Mesenchymal stem cell (in vitro differentiated cells and primary cell): Measurements from ENCODE around the gene DHDH.

Experiments
- DNase-seq: peaks from one replicate; pipeline ENCODE4 v3.0.0-alpha.2; 2013
- H2AFZ ChIP-seq: one replicate; pipeline ENCODE4 v1.6.1; 2013; ENCODE audit warnings: low read depth, mild to moderate bottlenecking, control low read depth, inconsistent platforms, low read length, moderate library complexity
- H2AK5ac ChIP-seq: 2 replicates; pipeline ENCODE4 v1.6.1; 2013; ENCODE audit warnings: low read length, moderate library complexity, mild to moderate bottlenecking, inconsistent platforms; ENCODE audit not compliant: severe bottlenecking
- H2BK120ac ChIP-seq: one replicate; pipeline ENCODE4 v1.6.1; 2013; ENCODE audit warnings: low read depth, mild to moderate bottlenecking, inconsistent platforms, low read length, moderate library complexity
- H2BK12ac ChIP-seq, 2 experiments: one replicate each; pipeline ENCODE4 v1.6.1; 2013; ENCODE audit warnings: inconsistent platforms in 2 of 2, low read length in 2 of 2, mild to moderate bottlenecking in 2 of 2, moderate library complexity in 2 of 2, control low read depth in 1 of 2
- H2BK15ac ChIP-seq: one replicate; pipeline ENCODE4 v1.6.1; 2013; ENCODE audit warnings: mild to moderate bottlenecking, low read depth, inconsistent platforms; ENCODE audit not compliant: poor library complexity, severe bottlenecking
- H2BK5ac ChIP-seq: 2 replicates; pipeline ENCODE4 v1.6.1; 2013; ENCODE audit warnings: low read depth, mild to moderate bottlenecking, low read length, control low read depth, inconsistent platforms; ENCODE audit not compliant: poor library complexity, severe bottlenecking
- H3K14ac ChIP-seq, 2 experiments: one replicate each; pipeline ENCODE4 v1.6.1; 2013; ENCODE audit warnings: inconsistent platforms in 2 of 2, low read length in 2 of 2, control low read depth in 1 of 2, mild to moderate bottlenecking in 1 of 2, moderate library complexity in 1 of 2
- H3K18ac ChIP-seq, 2 experiments: one replicate each; pipeline ENCODE4 v1.6.1; 2013; ENCODE audit warnings: inconsistent platforms in 2 of 2, low read length in 2 of 2, control low read depth in 1 of 2, low read depth in 1 of 2, mild to moderate bottlenecking in 1 of 2
- H3K23ac ChIP-seq, 2 experiments: one replicate each; pipeline ENCODE4 v1.6.1; 2013; ENCODE audit warnings: inconsistent platforms in 2 of 2, low read length in 2 of 2, mild to moderate bottlenecking in 2 of 2, moderate library complexity in 2 of 2, control low read depth in 1 of 2
- H3K27ac ChIP-seq: 2 replicates; pipeline ENCODE4 v1.5.1; 2013; ENCODE audit warnings: mild to moderate bottlenecking, moderate library complexity, low read length, control low read depth, inconsistent platforms; ENCODE audit not compliant: poor library complexity, severe bottlenecking
- H3K27me3 ChIP-seq, 2 experiments: 2 replicates each; pipeline versions ENCODE4 v1.6.1 to v1.7.0; 2013; ENCODE audit warnings: low read length in 2 of 2, mild to moderate bottlenecking in 2 of 2, moderate library complexity in 2 of 2, control low read depth in 1 of 2, inconsistent platforms in 1 of 2; ENCODE audit not compliant: control insufficient read depth in 1 of 2, insufficient read depth in 1 of 2
- H3K36me3 ChIP-seq, 2 experiments: 2 replicates each; pipeline versions ENCODE4 v1.6.1 to v1.7.0; 2013; ENCODE audit warnings: low read length in 2 of 2, control low read depth in 1 of 2, inconsistent platforms in 1 of 2, low read depth in 1 of 2, mild to moderate bottlenecking in 1 of 2; ENCODE audit not compliant: insufficient read depth in 2 of 2, control insufficient read depth in 1 of 2
- H3K4ac ChIP-seq, 2 experiments: one replicate each; pipeline ENCODE4 v1.6.1; 2013; ENCODE audit warnings: inconsistent platforms in 2 of 2, low read length in 2 of 2, mild to moderate bottlenecking in 2 of 2, moderate library complexity in 2 of 2, control low read depth in 1 of 2, low read depth in 1 of 2
- H3K4me1 ChIP-seq: 2 replicates; pipeline ENCODE4 v1.6.1; 2013; ENCODE audit warnings: low read depth, low read length, control low read depth; ENCODE audit not compliant: control insufficient read depth, insufficient read depth
- H3K4me2 ChIP-seq: 2 replicates; pipeline ENCODE4 v1.6.1; 2013; ENCODE audit warnings: low read length, mild to moderate bottlenecking, inconsistent platforms; ENCODE audit not compliant: poor library complexity, severe bottlenecking
- H3K4me3 ChIP-seq, 2 experiments: 2 replicates each; pipeline versions ENCODE4 v1.5.1 to v1.7.0; 2013; ENCODE audit warnings: low read length in 2 of 2, mild to moderate bottlenecking in 2 of 2, control low read depth in 1 of 2, low read depth in 1 of 2; ENCODE audit not compliant: insufficient read depth in 1 of 2
- H3K79me1 ChIP-seq: replicated peaks from 2 replicates; pipeline ENCODE4 v1.6.1; 2013; ENCODE audit warnings: mild to moderate bottlenecking, control low read depth, low read length, inconsistent platforms; ENCODE audit not compliant: poor library complexity, severe bottlenecking
- H3K9ac ChIP-seq: 2 replicates; pipeline ENCODE4 v1.7.0; 2013; ENCODE audit warnings: mild to moderate bottlenecking, low read length, moderate library complexity
- H3K9me3 ChIP-seq: 2 replicates; pipeline ENCODE4 v1.7.0; 2013; ENCODE audit warnings: mild to moderate bottlenecking, low read length; ENCODE audit not compliant: control insufficient read depth
- H4K8ac ChIP-seq: one replicate; pipeline ENCODE4 v1.6.1; 2013; ENCODE audit warnings: inconsistent platforms, mild to moderate bottlenecking, low read length, moderate library complexity
- H4K91ac ChIP-seq: one replicate; pipeline ENCODE4 v1.6.1; 2013; ENCODE audit warnings: mild to moderate bottlenecking, low read length, inconsistent platforms
- WGBS: methylation state at CpG from one replicate; pipeline ENCODE4 v1.1.7; 2013; ENCODE audit warnings: mixed read lengths; 5-methylcytosine and 5-hydroxymethylcytosine counted together

The DHDH gene

GRCh38 chr19:48958006-48958405 is 24.5 kb downstream of the DHDH start:
- H3K9ac ChIP-seq, result no peak overlapping the region
- no peak overlapping the region for H3K23ac ChIP-seq
- no peak overlapping the region for H2BK5ac ChIP-seq
- 97% methylated on average over 6 of the region's 8 CpGs for WGBS
- no peak overlapping the region for H2AFZ ChIP-seq
- no peak overlapping the region for H3K4ac ChIP-seq
- peaks cover 3% of the 10 kb centered on the region for H3K79me1 ChIP-seq
- H3K4me3 ChIP-seq, result no peak overlapping the region
- H4K91ac ChIP-seq, result no peak overlapping the region
- H3K14ac ChIP-seq, result no peak overlapping the region
- no peak overlapping the region for H2BK120ac ChIP-seq
- H3K27ac ChIP-seq, result no peak overlapping the region
- no peaks in the 10 kb centered on the region for H3K9me3 ChIP-seq
- peaks cover 39% of the 10 kb centered on the region for H3K4me1 ChIP-seq
- H3K18ac ChIP-seq, result no peak overlapping the region
- no peak overlapping the region for H2BK12ac ChIP-seq
- no peaks in the 10 kb centered on the region for H3K27me3 ChIP-seq
- no peak overlapping the region for H2BK15ac ChIP-seq
- H3K36me3 ChIP-seq, result peaks cover 42 to 45% of the 10 kb centered on the region in 2 experiments
- H3K4me2 ChIP-seq, result no peak overlapping the region
- H2AK5ac ChIP-seq, result no peak overlapping the region
- no peak for DNase-seq
- no peak overlapping the region for H4K8ac ChIP-seq

- Histone ChIP-seq H4K91ac (no peak overlapping the region), H2BK120ac (no peak overlapping the region), H3K18ac (no peak overlapping the region), H2BK5ac (no peak overlapping the region), H2BK12ac (no peak overlapping the region), H3K4ac (no peak overlapping the region), H2AK5ac (no peak overlapping the region), H3K23ac (no peak overlapping the region), H3K4me1 (peaks cover 50% of the 10 kb centered on the region), H3K27ac (no peak overlapping the region), H4K8ac (no peak overlapping the region), H3K4me3 (no peak overlapping the region), H3K9me3 (no peaks in the 10 kb centered on the region), H3K9ac (no peak overlapping the region), H3K79me1 (peaks cover 3% of the 10 kb centered on the region), H3K27me3 (no peaks in the 10 kb centered on the region), H2BK15ac (no peak overlapping the region), H3K4me2 (no peak overlapping the region), H2AFZ (no peak overlapping the region), H3K36me3 (peaks cover 42 to 45% of the 10 kb centered on the region in 2 experiments), H3K14ac (no peak overlapping the region)
- 81% methylated on average over 15 of the region's 16 CpGs for WGBS
- DNase-seq, result no peak
These were observed 26.1 kb downstream of the DHDH start for GRCh38 chr19:48959341-48960239.

GRCh38 chr19:48961051-48961649 is 27.7 kb downstream of the DHDH start:
- Histone ChIP-seq H3K79me1 (peaks cover 3% of the 10 kb centered on the region), H2BK120ac (no peak overlapping the region), H3K4me2 (no peak overlapping the region), H3K36me3 (peaks cover 42 to 43% of the 10 kb centered on the region in 2 experiments), H2AK5ac (peak overlapping the region; percentile 54), H2AFZ (no peak overlapping the region), H4K8ac (no peak overlapping the region), H3K27ac (peak overlapping the region; percentile 87), H3K9me3 (no peaks in the 10 kb centered on the region), H2BK12ac (peak overlapping the region in 1 of 2 experiments; percentile 29), H2BK5ac (no peak overlapping the region), H3K18ac (no peak overlapping the region), H3K14ac (no peak overlapping the region), H3K4me1 (peaks cover 45% of the 10 kb centered on the region), H3K27me3 (no peaks in the 10 kb centered on the region), H3K4ac (no peak overlapping the region), H3K23ac (no peak overlapping the region), H2BK15ac (peak overlapping the region; percentile 54), H4K91ac (peak overlapping the region; percentile 23), H3K4me3 (no peak overlapping the region), H3K9ac (no peak overlapping the region)
- WGBS, result 83% methylated on average over 19 of the region's 19 CpGs
- peak; percentile 37 for DNase-seq

GRCh38 chr19:48961673-48962028 is 28.2 kb downstream of the DHDH start:
- Histone ChIP-seq H2BK120ac (peak overlapping the region; percentile 39), H2AFZ (no peak overlapping the region)

More at GRCh38 chr19:48961673-48962028, 28.2 kb downstream of the DHDH start:
- DNase-seq, result no peak
- H4K8ac ChIP-seq, result peak overlapping the region; percentile 70
- H3K9me3 ChIP-seq, result no peaks in the 10 kb centered on the region
- H3K36me3 ChIP-seq, result peaks cover 43 to 45% of the 10 kb centered on the region in 2 experiments
- H3K27ac ChIP-seq, result peak overlapping the region; percentile 87
- H3K27me3 ChIP-seq, result no peaks in the 10 kb centered on the region
- H2BK12ac ChIP-seq, result peak overlapping the region in 1 of 2 experiments; percentile 89
- peak overlapping the region in 1 of 2 experiments; percentile 89 for H3K4ac ChIP-seq
- peak overlapping the region; percentile 55 to 93 for H3K18ac ChIP-seq
- H3K9ac ChIP-seq, result peak overlapping the region; percentile 45
- H3K79me1 ChIP-seq, result peaks cover 3% of the 10 kb centered on the region
- peak overlapping the region; percentile 89 for H2AK5ac ChIP-seq
- peak overlapping the region; percentile 71 for H2BK5ac ChIP-seq
- no peak overlapping the region for H3K4me2 ChIP-seq
- no peak overlapping the region for H3K4me3 ChIP-seq
- H4K91ac ChIP-seq, result peak overlapping the region; percentile 96
- H3K23ac ChIP-seq, result no peak overlapping the region
- WGBS, result 79% methylated on average over 12 of the region's 12 CpGs
- H3K4me1 ChIP-seq, result peaks cover 43% of the 10 kb centered on the region
- H2BK15ac ChIP-seq, result peak overlapping the region; percentile 55
- H3K14ac ChIP-seq, result peak overlapping the region in 1 of 2 experiments; percentile 66
